IPS-15b (cell line): ENCODE results near the gene ITSN1.

ENCODE experiments used
- H3K27me3 ChIP-seq: one replicate; pipeline ENCODE4 v1.6.1; 2013; ENCODE audit warnings: low read length; ENCODE audit not compliant: control insufficient read depth, insufficient read depth
- H3K36me3 ChIP-seq: one replicate; pipeline ENCODE4 v1.6.1; 2013; ENCODE audit warnings: low read length; ENCODE audit not compliant: control insufficient read depth, insufficient read depth
- H3K4me1 ChIP-seq: one replicate; pipeline ENCODE4 v1.6.1; 2013; ENCODE audit warnings: mild to moderate bottlenecking, low read length; ENCODE audit not compliant: control insufficient read depth, insufficient read depth
- H3K4me3 ChIP-seq: one replicate; pipeline ENCODE4 v1.5.1; 2013; ENCODE audit warnings: low read depth, low read length
- H3K9ac ChIP-seq: one replicate; pipeline ENCODE4 v1.6.1; 2013; ENCODE audit warnings: low read depth, mild to moderate bottlenecking, low read length
- H3K9me3 ChIP-seq: one replicate; pipeline ENCODE4 v1.6.1; 2013; ENCODE audit warnings: mild to moderate bottlenecking, low read length; ENCODE audit not compliant: control insufficient read depth, insufficient read depth

ITSN1 gene

DNA sequence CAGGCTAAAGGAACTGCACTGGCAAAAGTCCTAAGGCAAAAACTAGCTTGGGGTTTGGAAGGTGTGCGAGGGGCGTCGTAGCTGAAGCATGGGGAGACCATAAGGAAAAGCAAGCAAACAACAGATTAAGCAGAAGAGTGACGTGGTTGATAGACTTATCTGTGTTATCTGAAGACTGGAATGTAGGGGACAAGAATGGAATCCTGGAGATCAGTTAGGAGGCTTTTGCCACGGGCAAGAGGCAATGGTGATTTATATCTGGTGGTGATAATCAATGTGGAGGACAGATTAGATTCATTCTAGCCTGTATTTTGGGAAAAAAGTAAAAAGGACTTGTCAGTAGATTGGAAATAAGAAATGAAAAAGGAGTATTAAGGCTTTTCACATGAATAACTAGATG is 97.4 kb downstream of the ITSN1 start:
- Histone ChIP-seq H3K4me3 (no peak overlapping the region), H3K27me3 (no peaks in the 10 kb centered on the region), H3K36me3 (no peaks in the 10 kb centered on the region), H3K4me1 (no peaks in the 10 kb centered on the region), H3K9me3 (no peaks in the 10 kb centered on the region), H3K9ac (no peak overlapping the region)

DNA sequence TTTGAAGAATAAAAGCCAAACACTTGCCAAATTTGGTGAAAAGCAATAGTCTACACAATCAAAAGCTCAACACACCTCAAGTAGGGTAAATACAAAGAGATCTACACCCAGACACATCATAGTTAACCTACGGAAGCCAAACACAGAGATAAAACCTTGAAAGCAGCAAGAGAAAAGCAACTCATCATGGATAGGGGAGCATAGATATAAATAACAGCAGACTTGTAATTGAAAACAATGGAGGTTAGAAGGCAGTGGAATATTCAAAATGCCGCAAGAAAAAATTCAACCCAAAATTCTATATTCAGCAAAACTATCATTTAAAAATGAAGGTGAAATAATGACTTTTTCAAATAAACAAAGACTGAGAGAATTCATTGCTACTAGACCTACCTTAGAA is 105.1 kb downstream of the ITSN1 start:
- H3K4me3 ChIP-seq, result no peak overlapping the region
- H3K9me3 ChIP-seq, result no peaks in the 10 kb centered on the region
- H3K27me3 ChIP-seq, result no peaks in the 10 kb centered on the region
- H3K36me3 ChIP-seq, result peaks cover 5% of the 10 kb centered on the region
- H3K9ac ChIP-seq, result no peak overlapping the region
- H3K4me1 ChIP-seq, result no peaks in the 10 kb centered on the region

DNA sequence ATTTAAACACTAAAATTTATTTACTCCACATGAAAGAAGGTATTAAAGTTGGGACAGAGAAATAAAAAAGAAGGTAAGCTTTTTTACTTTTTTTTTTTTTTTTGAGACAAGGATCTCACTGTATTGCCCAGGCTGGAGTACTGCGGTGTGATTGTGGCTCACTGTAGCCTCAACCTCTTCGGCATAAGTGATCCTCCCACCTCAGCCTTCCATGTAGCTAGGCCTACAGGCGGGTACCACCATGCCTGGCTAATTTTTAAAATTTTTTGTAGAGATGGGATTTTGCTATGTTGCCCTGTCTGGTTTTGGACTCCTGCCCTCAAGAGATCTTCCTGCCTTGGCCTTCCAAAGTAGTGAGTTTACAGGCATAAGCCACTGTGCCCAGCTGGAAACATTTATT is 106.6 kb downstream of the ITSN1 start:
- no peaks in the 10 kb centered on the region for H3K4me1 ChIP-seq
- no peaks in the 10 kb centered on the region for H3K27me3 ChIP-seq
- H3K4me3 ChIP-seq, result no peak overlapping the region
- peaks cover 8% of the 10 kb centered on the region for H3K36me3 ChIP-seq
- H3K9ac ChIP-seq, result no peak overlapping the region
- no peaks in the 10 kb centered on the region for H3K9me3 ChIP-seq

DNA sequence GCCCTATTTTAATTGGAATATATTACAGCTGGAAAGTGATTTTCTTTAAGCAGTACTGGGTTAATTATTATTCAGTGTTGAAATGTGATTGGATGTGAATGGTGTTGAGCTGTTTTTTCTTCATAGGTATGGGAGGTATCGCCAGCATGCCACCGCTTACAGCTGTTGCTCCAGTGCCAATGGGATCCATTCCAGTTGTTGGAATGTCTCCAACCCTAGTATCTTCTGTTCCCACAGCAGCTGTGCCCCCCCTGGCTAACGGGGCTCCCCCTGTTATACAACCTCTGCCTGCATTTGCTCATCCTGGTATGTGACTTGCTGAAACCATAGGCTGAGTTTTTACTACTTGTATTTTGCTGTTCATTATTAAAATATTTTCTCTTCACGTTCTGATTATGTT is 107.7 kb downstream of the ITSN1 start:
- no peaks in the 10 kb centered on the region for H3K27me3 ChIP-seq
- H3K9me3 ChIP-seq, result no peaks in the 10 kb centered on the region
- no peaks in the 10 kb centered on the region for H3K4me1 ChIP-seq
- H3K9ac ChIP-seq, result no peak overlapping the region
- H3K36me3 ChIP-seq, result peaks cover 8% of the 10 kb centered on the region
- no peak overlapping the region for H3K4me3 ChIP-seq

DNA sequence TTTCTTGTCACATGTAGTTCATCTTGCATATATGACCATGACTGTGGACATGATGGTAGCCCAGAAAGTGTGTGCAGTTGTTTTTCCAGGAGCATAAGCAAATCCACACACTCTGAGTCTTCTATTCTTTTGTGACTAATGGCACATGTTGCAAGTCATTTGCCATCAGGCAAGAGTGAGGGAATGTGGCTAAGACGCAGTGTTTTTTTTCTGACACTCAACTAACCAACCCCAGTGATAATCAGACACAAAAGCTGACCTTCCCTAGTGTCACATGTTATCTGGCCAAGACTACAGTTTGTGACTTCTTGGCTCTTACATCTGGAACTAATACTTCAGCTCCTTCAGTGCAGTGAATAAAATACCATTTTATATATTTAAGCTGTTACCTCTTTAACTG is 108.8 kb downstream of the ITSN1 start:
- Histone ChIP-seq H3K36me3 (peaks cover 8% of the 10 kb centered on the region), H3K4me3 (no peak overlapping the region), H3K4me1 (no peaks in the 10 kb centered on the region), H3K9me3 (no peaks in the 10 kb centered on the region), H3K9ac (no peak overlapping the region), H3K27me3 (no peaks in the 10 kb centered on the region)

DNA sequence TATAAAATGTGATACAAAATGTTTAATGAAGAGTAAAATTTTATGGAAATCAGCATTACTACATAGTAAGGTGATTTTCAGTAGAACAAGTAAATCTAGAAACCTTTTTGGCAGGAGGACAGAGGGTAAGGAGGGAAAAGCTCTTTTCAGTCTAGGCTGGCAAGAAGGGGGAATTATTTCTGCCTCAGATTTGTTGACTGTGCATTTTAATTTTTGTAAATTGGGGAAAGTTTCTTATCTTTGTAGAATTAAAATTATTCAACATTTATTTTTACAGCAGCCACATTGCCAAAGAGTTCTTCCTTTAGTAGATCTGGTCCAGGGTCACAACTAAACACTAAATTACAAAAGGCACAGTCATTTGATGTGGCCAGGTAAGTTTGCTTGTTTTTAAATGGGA is 109.2 kb downstream of the ITSN1 start:
- no peak overlapping the region for H3K4me3 ChIP-seq
- H3K36me3 ChIP-seq, result peaks cover 4% of the 10 kb centered on the region
- no peaks in the 10 kb centered on the region for H3K4me1 ChIP-seq
- H3K9ac ChIP-seq, result no peak overlapping the region
- H3K9me3 ChIP-seq, result no peaks in the 10 kb centered on the region
- no peaks in the 10 kb centered on the region for H3K27me3 ChIP-seq

DNA sequence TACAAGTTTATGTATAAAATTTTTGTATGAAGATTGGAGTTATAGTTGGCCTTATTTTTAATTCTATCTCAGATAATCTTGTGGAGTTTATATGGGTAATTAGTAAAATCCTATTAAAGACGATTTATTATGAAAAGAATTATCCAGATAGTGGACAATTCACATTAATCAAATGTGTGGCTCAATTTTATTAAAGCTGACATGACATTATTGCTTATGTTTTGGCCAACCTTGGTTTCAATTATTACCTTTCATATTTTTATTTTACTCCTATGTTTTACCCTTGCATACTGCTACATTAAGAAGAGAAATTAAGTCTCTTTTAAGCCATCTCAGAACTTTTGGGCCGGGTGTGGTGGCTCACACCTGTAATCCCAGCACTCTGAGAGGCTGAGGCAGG is 110.0 kb downstream of the ITSN1 start:
- Histone ChIP-seq H3K27me3 (no peaks in the 10 kb centered on the region), H3K4me1 (no peaks in the 10 kb centered on the region), H3K36me3 (peaks cover 3% of the 10 kb centered on the region), H3K9ac (no peak overlapping the region), H3K9me3 (no peaks in the 10 kb centered on the region), H3K4me3 (no peak overlapping the region)

DNA sequence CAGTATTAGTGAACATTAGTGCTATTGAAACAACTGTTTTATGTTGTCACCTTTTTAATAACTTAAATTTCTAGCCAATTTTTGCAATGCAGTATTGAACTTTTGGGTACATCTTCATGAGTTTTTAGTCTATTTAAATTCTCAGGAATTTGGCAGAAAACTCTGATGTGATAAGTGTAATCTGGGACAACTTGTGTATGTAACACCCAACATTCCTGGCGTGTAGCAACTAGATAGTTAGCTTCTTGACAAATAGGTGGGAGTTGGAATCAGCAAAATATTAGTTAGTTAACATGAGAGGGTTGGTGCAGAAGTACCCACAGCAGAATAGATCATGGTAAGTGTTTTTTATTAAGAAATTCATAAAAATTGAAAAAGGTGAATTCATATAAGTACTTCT is 111.6 kb downstream of the ITSN1 start:
- no peak overlapping the region for H3K4me3 ChIP-seq
- H3K36me3 ChIP-seq, result peaks cover 3% of the 10 kb centered on the region
- H3K4me1 ChIP-seq, result no peaks in the 10 kb centered on the region
- H3K9ac ChIP-seq, result no peak overlapping the region
- no peaks in the 10 kb centered on the region for H3K9me3 ChIP-seq
- no peaks in the 10 kb centered on the region for H3K27me3 ChIP-seq

DNA sequence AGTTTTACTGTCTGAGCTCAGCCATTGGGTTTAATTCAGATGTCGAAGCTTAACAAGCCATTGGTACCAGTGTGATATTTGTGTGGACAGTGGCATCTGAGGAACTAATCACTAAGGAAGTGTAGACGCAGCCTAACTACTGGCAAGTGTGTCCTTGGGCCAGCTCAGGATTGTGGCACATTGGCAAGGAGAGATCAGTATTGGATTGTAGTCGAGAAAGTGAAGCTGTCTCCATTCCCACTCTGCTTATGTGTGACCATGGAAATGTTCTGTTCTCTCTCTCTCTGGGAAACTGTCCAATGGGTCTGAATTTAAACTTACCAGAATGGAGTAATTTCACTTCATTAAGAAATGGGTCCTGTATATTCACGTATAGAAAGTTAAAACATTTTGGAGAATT is 112.2 kb downstream of the ITSN1 start:
- Histone ChIP-seq H3K36me3 (peaks cover 3% of the 10 kb centered on the region), H3K27me3 (no peaks in the 10 kb centered on the region), H3K9me3 (no peaks in the 10 kb centered on the region), H3K9ac (no peak overlapping the region), H3K4me1 (no peaks in the 10 kb centered on the region), H3K4me3 (no peak overlapping the region)

DNA sequence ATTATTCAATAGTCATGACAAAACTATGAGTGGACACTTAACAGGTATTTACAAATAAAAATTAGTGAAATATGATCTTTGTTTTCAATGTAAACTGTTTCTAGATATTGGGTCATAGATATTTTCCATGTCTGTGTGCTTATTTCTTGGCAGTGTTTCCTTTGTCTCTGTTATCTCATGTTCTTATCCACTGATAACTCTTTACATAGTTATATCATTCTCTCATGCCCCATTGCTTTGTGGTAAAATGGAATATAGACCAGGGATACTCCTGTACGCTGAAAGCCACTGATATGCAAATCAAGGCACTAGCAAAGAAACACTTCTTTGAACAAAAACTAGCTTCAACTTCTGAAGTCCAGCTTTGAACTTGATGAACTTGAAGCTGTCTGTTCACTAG is 113.1 kb downstream of the ITSN1 start:
- Histone ChIP-seq H3K27me3 (no peaks in the 10 kb centered on the region), H3K9me3 (no peaks in the 10 kb centered on the region), H3K36me3 (peaks cover 3% of the 10 kb centered on the region), H3K4me1 (no peaks in the 10 kb centered on the region), H3K9ac (no peak overlapping the region), H3K4me3 (no peak overlapping the region)

DNA sequence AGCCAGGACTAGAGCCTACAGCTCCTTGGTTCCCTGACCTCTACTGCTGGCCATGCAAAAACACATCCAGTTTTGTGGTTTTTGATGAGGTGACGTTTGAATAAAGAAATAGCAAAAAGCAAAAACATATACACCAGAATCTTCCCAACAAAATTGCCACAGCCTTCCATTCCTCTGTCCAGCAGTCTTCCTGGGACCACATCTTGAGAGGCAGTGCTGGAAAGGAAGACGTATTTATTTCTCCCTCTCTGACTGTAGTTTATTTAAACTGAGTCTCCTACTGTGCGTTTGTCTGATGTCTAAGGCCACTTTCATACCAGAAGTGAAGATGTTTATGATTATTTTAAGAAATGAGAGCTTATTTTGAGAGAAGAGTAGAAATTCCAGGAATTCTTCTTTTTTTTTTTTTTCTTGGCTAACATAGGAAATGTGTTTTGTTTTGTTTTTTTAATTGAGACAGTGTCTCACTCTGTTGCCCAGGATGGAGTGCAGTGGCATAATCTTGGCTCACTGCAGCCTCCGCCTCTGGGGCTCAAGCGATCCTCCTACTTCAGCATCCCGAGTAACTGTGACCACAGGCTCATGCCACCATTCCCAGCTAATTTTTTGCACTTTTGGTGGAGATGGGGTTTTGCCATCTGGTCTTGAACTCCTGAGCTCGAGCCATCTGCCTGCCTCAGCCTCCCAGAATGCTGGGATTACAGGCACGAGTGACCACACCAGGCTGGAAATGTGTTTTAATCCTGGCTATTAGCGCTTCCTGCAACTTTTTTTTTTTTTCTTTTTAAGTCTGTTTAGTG is 118.5 kb downstream of the ITSN1 start:
- Histone ChIP-seq H3K4me3 (no peak overlapping the region), H3K4me1 (peaks cover 2% of the 10 kb centered on the region), H3K9ac (no peak overlapping the region), H3K36me3 (no peaks in the 10 kb centered on the region), H3K27me3 (no peaks in the 10 kb centered on the region), H3K9me3 (no peaks in the 10 kb centered on the region)

DNA sequence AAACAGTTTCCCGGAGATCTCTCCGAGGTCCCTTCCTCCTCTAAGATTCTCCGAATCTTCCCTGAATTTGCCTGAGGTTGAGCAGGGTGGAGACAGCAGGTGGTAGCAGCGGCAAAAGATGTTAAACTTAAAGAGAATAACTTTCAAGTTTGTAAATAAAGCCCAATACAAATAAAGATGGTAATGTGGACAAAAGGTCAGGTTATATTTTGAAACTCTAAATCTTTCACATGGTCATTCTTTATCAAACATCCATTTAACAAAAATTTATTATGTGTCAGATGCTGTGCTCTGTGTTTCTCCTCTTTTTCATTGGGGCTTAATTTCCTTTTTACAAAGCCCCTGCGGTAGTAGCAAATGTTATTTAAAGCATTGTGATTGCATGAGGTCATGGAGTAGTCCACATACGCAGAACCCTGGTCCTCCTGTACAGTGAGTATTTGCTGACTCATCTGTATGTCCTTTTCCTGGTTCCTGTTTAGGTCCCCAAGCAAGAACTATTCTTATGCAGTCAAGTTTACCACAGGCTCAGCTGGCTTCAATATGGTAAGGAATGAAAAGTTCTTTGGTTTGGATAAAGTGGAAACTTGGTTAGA is 119.2 kb downstream of the ITSN1 start:
- H3K9ac ChIP-seq, result no peak overlapping the region
- H3K4me3 ChIP-seq, result no peak overlapping the region
- no peaks in the 10 kb centered on the region for H3K9me3 ChIP-seq
- no peaks in the 10 kb centered on the region for H3K27me3 ChIP-seq
- peaks cover 2% of the 10 kb centered on the region for H3K4me1 ChIP-seq
- no peaks in the 10 kb centered on the region for H3K36me3 ChIP-seq
